Kidney capillary endothelial cell (primary cell): ENCODE data around the gene CYP4B1.
"Not testable (repeated sequence)": the region's sequence is repeated elsewhere in the genome, so short reads cannot be mapped to it uniquely, and the experiment has no call there.

Source experiments
- DNase-seq: peaks from one replicate; pipeline ENCODE4 v3.0.0-alpha.2; 2018; ENCODE audit warnings: low spot score

The CYP4B1 gene

DNA sequence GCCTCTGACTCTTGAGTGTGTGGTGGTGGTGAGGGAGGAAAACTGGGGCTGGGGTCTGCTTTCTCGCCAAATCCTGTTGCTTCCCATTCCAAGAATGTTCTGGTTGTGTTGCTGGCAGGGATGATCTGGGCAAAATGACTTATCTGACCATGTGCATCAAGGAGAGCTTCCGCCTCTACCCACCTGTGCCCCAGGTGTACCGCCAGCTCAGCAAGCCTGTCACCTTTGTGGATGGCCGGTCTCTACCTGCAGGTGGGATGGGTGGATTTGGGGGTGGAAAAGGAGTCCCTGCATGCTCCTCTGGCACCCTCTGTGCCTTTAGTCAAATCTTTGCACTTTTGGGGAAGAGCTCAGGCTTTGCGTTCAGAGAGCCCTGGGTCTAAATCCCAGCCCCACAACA is 18.1 kb downstream of the CYP4B1 start:
- no peak for DNase-seq

GRCh38 chr1:46817814-46818213 is 19.0 kb downstream of the CYP4B1 start:
- no peak for DNase-seq

DNA sequence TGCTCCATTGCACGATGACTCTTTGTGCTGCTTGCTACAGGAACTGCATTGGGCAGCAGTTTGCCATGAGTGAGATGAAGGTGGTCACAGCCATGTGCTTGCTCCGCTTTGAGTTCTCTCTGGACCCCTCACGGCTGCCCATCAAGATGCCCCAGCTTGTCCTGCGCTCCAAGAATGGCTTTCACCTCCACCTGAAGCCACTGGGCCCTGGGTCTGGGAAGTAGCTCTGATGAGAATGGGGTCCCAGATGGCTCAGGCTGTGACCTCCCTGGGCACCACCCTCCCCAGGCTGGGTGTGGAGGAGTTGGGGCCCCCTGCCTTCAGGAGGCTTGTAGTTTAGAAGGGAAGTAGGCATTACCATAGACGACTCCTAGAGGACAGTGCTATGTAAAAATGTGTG is 19.7 kb downstream of the CYP4B1 start:
- DNase-seq, result no peak

DNA sequence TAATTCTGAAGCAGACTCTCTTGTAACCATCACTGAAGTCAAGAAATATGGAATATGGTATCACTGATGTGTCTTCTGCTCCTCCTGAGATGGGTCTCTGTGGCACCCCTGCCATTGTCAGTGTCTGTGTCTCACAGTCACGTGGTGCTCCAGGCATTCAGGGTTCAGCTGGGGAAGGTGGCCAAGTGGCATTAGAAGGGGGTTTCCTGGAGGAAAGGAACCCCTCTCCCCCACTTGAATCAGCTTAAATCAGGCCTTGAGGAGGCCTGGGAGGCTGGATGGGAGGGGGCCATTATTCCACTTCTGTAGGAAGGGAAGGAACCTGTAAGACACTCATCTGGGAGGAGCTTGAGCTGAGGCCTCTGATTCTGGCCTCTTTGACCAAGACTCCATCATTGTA is 20.5 kb downstream of the CYP4B1 start:
- no peak for DNase-seq

GRCh38 chr1:46820076-46820475 is 21.2 kb downstream of the CYP4B1 start:
- no peak for DNase-seq

GRCh38 chr1:46820560-46821060 is 21.8 kb downstream of the CYP4B1 start:
- no peak for DNase-seq

DNA sequence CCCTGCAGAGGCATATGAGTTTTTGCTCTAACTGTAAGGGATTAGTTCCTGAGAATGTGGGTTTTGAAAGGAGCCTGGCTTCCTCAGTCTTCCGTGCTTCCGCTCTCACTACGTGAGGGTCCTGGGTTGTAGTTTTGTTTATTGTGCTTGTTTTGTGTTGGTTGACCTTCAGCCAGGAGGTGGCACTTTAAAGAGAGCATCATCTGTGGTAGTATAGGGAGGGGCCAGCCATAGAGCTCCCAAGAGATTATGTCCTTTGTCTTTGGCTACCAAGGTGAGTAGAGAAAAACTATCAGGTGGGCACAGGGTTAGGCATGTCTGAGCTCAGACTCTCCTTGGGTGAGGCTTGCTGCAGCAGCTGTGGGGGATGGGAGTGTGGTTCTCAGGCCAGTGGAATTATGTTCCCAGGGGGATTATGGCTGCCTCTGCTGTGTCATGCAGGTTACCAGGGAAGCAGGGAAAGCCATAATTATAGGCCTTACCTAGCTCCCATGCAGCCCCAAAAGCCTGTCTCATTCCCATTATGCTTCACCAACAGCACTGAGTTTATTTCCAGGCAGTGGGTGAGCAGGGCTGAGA is 23.5 kb downstream of the CYP4B1 start:
- DNase-seq, result no peak

DNA sequence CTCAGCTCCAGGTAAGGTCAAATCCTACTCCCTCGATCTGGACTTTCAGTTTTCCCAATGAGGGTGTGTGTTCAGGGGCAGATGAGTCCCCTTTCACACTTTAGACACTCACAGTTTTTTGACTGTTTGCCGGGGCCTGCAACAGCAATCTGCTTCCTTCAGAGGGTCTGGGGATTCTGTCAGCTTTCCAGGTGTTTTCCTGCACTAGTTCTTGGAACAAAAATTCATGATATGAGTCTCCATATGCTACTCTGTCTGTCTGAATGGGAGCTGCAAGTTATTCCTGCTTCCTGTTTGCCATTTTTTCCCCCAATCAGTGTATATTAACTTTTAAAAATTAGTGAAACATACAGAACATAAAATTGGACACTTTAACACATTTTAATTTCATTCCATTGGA is 24.3 kb downstream of the CYP4B1 start:
- no peak for DNase-seq

DNA sequence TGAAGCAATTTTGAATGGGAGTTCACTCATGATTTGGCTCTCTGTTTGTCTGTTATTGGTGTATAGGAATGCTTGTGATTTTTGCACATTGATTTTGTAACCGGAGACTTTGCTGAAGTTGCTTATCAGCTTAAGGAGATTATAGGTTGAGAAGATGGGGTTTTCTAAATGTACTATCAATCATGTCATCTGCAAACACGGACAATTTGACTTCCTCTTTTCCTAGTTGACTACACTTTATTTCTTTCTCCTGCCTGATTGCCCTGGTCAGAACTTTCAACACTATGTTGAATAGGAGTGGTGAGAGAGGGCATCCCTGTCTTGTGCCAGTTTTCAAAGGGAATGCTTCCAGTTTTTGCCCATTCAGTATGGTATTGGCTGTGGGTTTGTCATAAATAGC is 28.0 kb downstream of the CYP4B1 start:
- not testable (repeated sequence) for DNase-seq

- no peak for DNase-seq
Observed at GRCh38 chr1:46830665-46831322, 31.9 kb downstream of the CYP4B1 start.

- DNase-seq, result not testable (repeated sequence)
Observed at GRCh38 chr1:46835469-46835868, 36.6 kb downstream of the CYP4B1 start.

DNA sequence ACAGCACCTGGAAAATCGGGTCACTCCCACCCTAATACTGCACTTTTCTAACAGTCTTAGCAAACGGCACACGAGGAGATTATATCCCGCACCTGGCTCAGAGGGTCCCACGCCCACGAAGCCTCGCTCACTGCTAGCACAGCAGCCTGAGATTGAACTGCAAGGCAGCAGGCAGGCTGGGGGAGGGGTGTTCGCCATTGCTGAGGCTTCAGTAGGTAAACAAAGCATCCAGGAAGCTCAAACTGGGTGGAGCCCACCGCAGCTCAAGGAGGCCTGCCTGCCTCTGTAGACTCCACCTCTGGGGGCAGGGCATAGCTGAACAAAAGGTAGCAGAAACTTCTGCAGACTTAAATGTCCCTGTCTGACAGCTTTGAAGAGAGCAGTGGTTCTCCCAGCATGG is 47.5 kb downstream of the CYP4B1 start:
- DNase-seq, result not testable (repeated sequence)

DNA sequence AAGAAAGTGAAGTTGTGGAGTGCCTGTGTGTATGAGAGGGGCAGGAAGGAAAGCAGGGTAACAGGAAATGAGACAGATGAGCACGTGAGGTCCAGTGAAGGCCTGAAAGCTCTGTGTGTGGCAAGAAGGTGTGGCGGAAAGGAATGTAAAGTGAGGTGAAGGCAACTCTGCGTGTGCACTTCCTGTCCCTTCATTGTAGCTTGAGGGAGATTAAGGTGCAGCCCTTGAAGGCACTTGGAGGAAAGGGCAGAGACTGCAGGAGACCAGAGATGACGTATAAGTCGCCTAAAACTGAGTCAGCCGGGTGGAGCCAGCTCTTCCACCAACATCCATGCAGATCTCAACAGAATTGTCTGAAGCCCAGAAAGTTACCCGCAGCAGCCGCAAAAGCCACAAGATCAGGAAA is 58.8 kb downstream of the CYP4B1 start:
- peak; percentile 9 for DNase-seq

GRCh38 chr1:46862348-46862747 is 63.5 kb downstream of the CYP4B1 start:
- DNase-seq, result no peak
